Pancreas (tissue), 10 donors: ENCODE results near the gene GARIN5B. TPM values are rescaled to one million over a fixed set of nuclear protein-coding genes. Genes with fewer than 3 reads are reported as not detected.

Experiments used
- ATAC-seq, 4 donors: fragments of 200-7000 bp; cut with Tn5 transposase; one replicate each; pipeline versions ENCODE4 v1.8.0 to v1.9.1; 2020; ENCODE audit warnings: mild to moderate bottlenecking in 4 of 4, moderate library complexity in 4 of 4
- DNase-seq, 6 donors: peaks; one replicate each; pipeline ENCODE4 v3.0.0-alpha.2; 2020
- FAIRE-seq: peaks from 2 replicates; lab custom pipeline; 2012; peaks lifted over from hg19 to GRCh38; lab: Jason Lieb, UNC
- H3K27ac ChIP-seq, 4 donors: fragments of 200-600 bp; sonication (generic); 1 replicate in 3 of 4; 2 replicates in 1 of 4; pipeline versions ENCODE4 v1.5.0 to v1.8.0; 2020
- H3K27me3 ChIP-seq, 4 donors: fragments of 200-600 bp; one replicate each; pipeline ENCODE4 v1.8.0; 2021
- H3K36me3 ChIP-seq, 3 donors: fragments of 200-600 bp; sonication (generic) in 1 of 3; one replicate each; pipeline versions ENCODE4 v1.5.0 to v1.8.0; 2020 to 2021
- H3K4me1 ChIP-seq, 3 donors: fragments of 200-600 bp; one replicate each; pipeline ENCODE4 v1.8.0; 2021
- H3K4me3 ChIP-seq, 4 donors: fragments of 200-600 bp; sonication (generic) in 2 of 4; one replicate each; pipeline versions ENCODE4 v1.5.0 to v1.8.0; 2020 to 2021
- H3K9me3 ChIP-seq, 4 donors: fragments of 200-600 bp; one replicate each; pipeline ENCODE4 v1.8.0; 2021
- CTCF ChIP-seq, 4 donors: fragments of 200-600 bp; sonication (generic) in 3 of 4; IDR thresholded peaks; one replicate each; pipeline versions ENCODE4 v1.5.0 to v1.8.0; 2021; ENCODE audit warnings: antibody characterized with exemption in 4 of 4
- WGBS, 2 donors: extraction: QIAGEN DNeasy Blood & Tissue Kit; methylation state at CpG; one replicate each; pipeline ENCODE4 v1.1.7; 2013; 5-methylcytosine and 5-hydroxymethylcytosine counted together
- intact Hi-C, 3 donors: fragments of 100-400 bp; cut with DNase I; formaldehyde crosslinking; loops; one replicate each; pipeline versions ENCODE4 v1.11.1 to v1.14.2; 2022
- polyA plus RNA-seq, 2 donors: library from polyadenylated mRNA; stranded (reverse); fragments of 200-250 nt; gene quantifications; one replicate each; pipeline ENCODE4 v1.2.3, GENCODE V29; 2013
- total RNA-seq, 6 donors: library from RNA; stranded (reverse); fragmentation: NEBNext Ultra II Directional in 4 of 6; extraction: Animal tissue kit (Norgen Biotek cat#: 25700) in 4 of 6; gene quantifications; one replicate each; pipeline versions ENCODE4 v1.2.1 to v1.2.4, GENCODE V29; 2021 to 2023
- donor health status: healthy with polysubstance abuse.
- donor health status: DM: no; HTN: no; CAD: no; lungs with moderate emphysema.
- donor health status: DM: no; HTN: no; CAD: no.
- donor health status: control.
- donor health status: control.
- donor health status: Bipolar disorder and iron deficiency.
- donor health status: DM: yes; HTN: yes; CAD: no.
- donor health status: DM: no; HTN: no; CAD: no.
- donor health status: DM: no; HTN: no; CAD: no.
- donor health status: DM: yes; HTN: yes; CAD: no.

The GARIN5B gene
- total and polyA plus RNA-seq, 8 donors = not detected

- Histone ChIP-seq H3K9me3 (no peaks in the 10 kb centered on the region), H3K27ac (no peak overlapping the region), H3K36me3 (no peaks in the 10 kb centered on the region), H3K4me1 (peaks cover 0 to 3% (median 0%) of the 10 kb centered on the region in 3 donors), H3K4me3 (no peak overlapping the region), H3K27me3 (peaks cover 0 to 19% (median 2%) of the 10 kb centered on the region in 4 donors)
- 22 to 26% methylated on average over 23 to 24 of the region's 24 CpGs for WGBS, 2 donors
- FAIRE-seq (no peak), ATAC-seq (no peak), DNase-seq (peak in 1 of 6 donors; percentile 76)
- TF ChIP-seq CTCF (IDR thresholded peaks at IDR 0.05) = no peak
- intact Hi-C loops = loop anchor here in 1 of 3 donors (10.0 kb wide), 1 partner anchor 68 kb away; no protein-coding TSS in a partner anchor
Observed at GRCh38 chr19:55372316-55373081, 9.4 kb upstream of the GARIN5B start.

GRCh38 chr19:55370305-55370988, 7.4 kb upstream of the GARIN5B start, which contains the start of gene IL11:
Gene IL11, minus strand, starts transcription at chr19:55370463. Its CDS starts 153 bp downstream, at chr19:55370310.
- no peaks in the 10 kb centered on the region for H3K9me3 ChIP-seq
- H3K4me1 ChIP-seq = peaks cover 0 to 3% (median 0%) of the 10 kb centered on the region in 3 donors
- TF ChIP-seq CTCF (IDR thresholded peaks at IDR 0.05) = no peak
- intact Hi-C loops = loop anchor here in 1 of 3 donors (10.0 kb wide), 1 partner anchor 66 kb away; no protein-coding TSS in a partner anchor
- H3K27ac ChIP-seq = no peak within 1 kb of the TSS
- WGBS, 2 donors = 7 to 8% methylated on average over 27 to 32 of the region's 32 CpGs
- H3K27me3 ChIP-seq = peaks cover 0 to 19% (median 2%) of the 10 kb centered on the region in 4 donors
- H3K4me3 ChIP-seq = peak within 1 kb of the TSS in 1 of 4 donors; percentile 22
- DNase-seq (peak in 1 of 6 donors; percentile 44), FAIRE-seq (no peak), ATAC-seq (no peak)
- no peaks in the 10 kb centered on the region for H3K36me3 ChIP-seq

- FAIRE-seq (no peak), DNase-seq (peak in 1 of 6 donors; percentile 78), ATAC-seq (peak in 2 of 4 donors; percentile 36 to 42)
- Histone ChIP-seq H3K27me3 (peaks cover 0 to 19% (median 2%) of the 10 kb centered on the region in 4 donors), H3K4me3 (no peak overlapping the region), H3K36me3 (no peaks in the 10 kb centered on the region), H3K27ac (no peak overlapping the region), H3K4me1 (peaks cover 0 to 3% (median 0%) of the 10 kb centered on the region in 3 donors), H3K9me3 (no peaks in the 10 kb centered on the region)
- 2 to 3% methylated on average over 27 to 49 of the region's 59 CpGs for WGBS, 2 donors
- no peak for TF ChIP-seq CTCF (IDR thresholded peaks at IDR 0.05)
- intact Hi-C loops = loop anchor here in 1 of 3 donors (10.0 kb wide), 1 partner anchor 65 kb away; no protein-coding TSS in a partner anchor
Observed at GRCh38 chr19:55369653-55370304, 6.7 kb upstream of the GARIN5B start.

GRCh38 chr19:55368701-55369563, 5.9 kb upstream of the GARIN5B start:
- peak in 3 of 4 donors; percentile 22 to 66 (median 34) for ATAC-seq
- H3K36me3 ChIP-seq = no peaks in the 10 kb centered on the region
- WGBS, 2 donors = 8 to 22% methylated on average over 26 to 54 of the region's 54 CpGs
- peaks cover 0 to 3% (median 0%) of the 10 kb centered on the region in 3 donors for H3K4me1 ChIP-seq
- no peak for FAIRE-seq
- TF ChIP-seq CTCF (IDR thresholded peaks at IDR 0.05) = no peak
- intact Hi-C loops = no loop called here
- peak overlapping the region in 1 of 4 donors; percentile 22 for H3K4me3 ChIP-seq
- no peaks in the 10 kb centered on the region for H3K9me3 ChIP-seq
- H3K27me3 ChIP-seq = peaks cover 0 to 19% (median 2%) of the 10 kb centered on the region in 4 donors
- DNase-seq = peak in 1 of 6 donors; percentile 76
- no peak overlapping the region for H3K27ac ChIP-seq
